Measurements from ENCODE around the gene IL18R1.

- no peak for TF ChIP-seq CTCF (IDR thresholded peaks at IDR 0.05; ENCODE audit: poor library complexity)
- no peak for TF ChIP-seq EZH2phosphoT487 (IDR thresholded peaks at IDR 0.05; ENCODE audit: low read depth, severe bottlenecking, unreplicated experiment)
- TF ChIP-seq EZH2 (IDR thresholded peaks at IDR 0.05; ENCODE audit: borderline replicate concordance): no peak
Observed at GRCh38 chr2:102334486-102334885, 21.1 kb upstream of the IL18R1 start.

All from hepatocyte (in vitro differentiated cells).